HG02798 (cell line): ENCODE measurements around the gene CDK13.
"Not testable (repeated sequence)": the region's sequence is repeated elsewhere in the genome, so short reads cannot be mapped to it uniquely, and the experiment has no call there.

Source experiments
- ATAC-seq: cut with Tn5 transposase; IDR thresholded peaks from one replicate; pipeline ENCODE4 v1.9.1; 2021; ENCODE audit warnings: mild to moderate bottlenecking; ENCODE audit not compliant: unreplicated experiment, poor library complexity

Gene CDK13

GRCh38 chr7:40141916-40142315, 191.9 kb downstream of the CDK13 start:
- not testable (repeated sequence) for ATAC-seq

GRCh38 chr7:40145596-40146130, 195.6 kb downstream of the CDK13 start:
- not testable (repeated sequence) for ATAC-seq

DNA sequence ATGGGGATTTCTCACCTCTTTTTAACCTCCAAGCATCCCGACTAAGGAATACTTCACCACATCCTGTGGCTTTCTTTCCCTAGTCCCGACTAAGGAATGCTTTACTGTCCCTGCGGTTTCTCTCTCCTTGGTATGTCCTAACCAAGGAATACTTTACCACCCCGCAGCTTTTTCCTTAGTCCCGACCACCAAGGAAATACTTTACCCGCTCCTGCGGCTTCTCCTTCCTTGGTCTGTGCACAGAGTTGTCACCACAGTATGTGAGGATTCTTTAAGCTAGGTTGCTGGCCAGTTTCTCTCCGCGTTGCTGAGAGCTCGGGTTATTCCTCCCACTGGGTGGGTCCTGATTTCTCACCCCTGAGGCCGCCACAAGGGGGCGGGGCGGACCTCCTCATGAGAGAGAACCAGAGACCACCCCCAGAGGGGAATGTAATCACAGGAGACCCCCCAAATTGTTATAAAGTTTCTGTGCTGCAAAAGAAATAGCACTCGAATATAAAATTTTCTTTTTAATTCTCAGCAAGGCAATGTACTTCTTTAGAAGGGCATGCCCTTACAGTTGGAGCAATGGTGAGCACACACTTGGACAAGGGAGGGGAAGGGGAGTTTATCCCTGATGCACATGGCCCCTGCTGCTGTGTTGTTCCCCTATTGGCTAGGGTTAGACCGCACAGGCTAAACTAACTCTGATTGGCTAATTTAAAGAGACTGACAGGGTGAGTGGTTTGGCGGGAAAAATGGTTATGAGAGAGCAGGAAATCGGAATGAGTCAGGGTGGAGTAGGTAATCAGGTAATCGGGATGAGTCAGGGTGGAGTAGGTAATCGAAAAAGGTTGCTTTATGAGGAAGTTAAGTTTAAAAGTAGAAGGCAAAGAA, 197.6 kb downstream of the CDK13 start:
- no peak for ATAC-seq

- ATAC-seq, result not testable (repeated sequence)
Measured at GRCh38 chr7:40148247-40148580, 198.2 kb downstream of the CDK13 start.

DNA sequence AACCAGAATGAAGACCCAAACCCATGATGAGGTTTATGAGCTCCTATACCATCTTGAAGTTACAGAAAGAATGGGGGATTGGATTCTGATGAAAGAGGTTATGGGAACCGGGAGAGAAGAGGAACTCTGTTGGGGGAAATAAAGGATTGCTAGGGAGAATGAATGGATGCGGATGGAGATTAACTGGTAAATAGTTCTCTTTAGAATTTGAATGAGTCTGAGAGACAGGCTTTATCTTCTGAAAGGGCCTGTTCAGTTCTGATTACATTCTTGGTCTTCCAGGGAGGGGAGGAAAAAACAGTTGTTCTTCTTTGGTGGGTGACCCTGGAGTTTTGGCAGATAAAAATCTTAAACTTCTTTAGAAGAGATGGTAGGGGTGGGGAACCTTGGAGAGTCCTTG, 198.6 kb downstream of the CDK13 start:
- ATAC-seq, result no peak
